NCI-H526 (cell line): ENCODE measurements around the gene MLST8.
"Not testable (repeated sequence)": the region's sequence is repeated elsewhere in the genome, so short reads cannot be mapped to it uniquely, and the experiment has no call there.

Experiments used
- DNase-seq, 2 experiments: peaks; one replicate each; lab custom pipeline; 2025; lab: John Stamatoyannopoulos, UW

Gene MLST8

GRCh38 chr16:2232094-2232990, 27.1 kb downstream of the MLST8 start:
- DNase-seq, result no peak

GRCh38 chr16:2233046-2233775, 28.0 kb downstream of the MLST8 start:
- no peak for DNase-seq

- DNase-seq, result peak in 1 of 2 experiments; percentile 46
Measured at GRCh38 chr16:2233872-2234812, 28.9 kb downstream of the MLST8 start.

GRCh38 chr16:2234813-2235170, 29.5 kb downstream of the MLST8 start:
- no peak for DNase-seq

GRCh38 chr16:2235234-2235651, 30.0 kb downstream of the MLST8 start:
- DNase-seq, result no peak

GRCh38 chr16:2235695-2236336, 30.6 kb downstream of the MLST8 start:
- DNase-seq, result no peak

GRCh38 chr16:2236337-2237101, 31.3 kb downstream of the MLST8 start, which contains the start of gene DNASE1L2:
DNASE1L2 (plus strand) TSS chr16:2236444; CDS start chr16:2236817, 373 bp downstream.
- DNase-seq, result peak in 1 of 2 experiments; percentile 44

GRCh38 chr16:2237102-2237482, 31.8 kb downstream of the MLST8 start:
- no peak for DNase-seq

GRCh38 chr16:2237493-2238149, 32.4 kb downstream of the MLST8 start:
- peak in 1 of 2 experiments; percentile 43 for DNase-seq

GRCh38 chr16:2238150-2238837, 33.0 kb downstream of the MLST8 start:
- DNase-seq, result no peak

GRCh38 chr16:2238838-2239675, 33.8 kb downstream of the MLST8 start:
- DNase-seq, result peak in 1 of 2 experiments; percentile 13

GRCh38 chr16:2240331-2240730, 35.1 kb downstream of the MLST8 start:
- DNase-seq, result not testable (repeated sequence)

GRCh38 chr16:2242598-2242997, 37.3 kb downstream of the MLST8 start:
- DNase-seq, result no peak

- DNase-seq, result peak in 1 of 2 experiments; percentile 14
Measured at GRCh38 chr16:2243031-2243528, 37.8 kb downstream of the MLST8 start.

- DNase-seq, result no peak
Measured at GRCh38 chr16:2243781-2244180, 38.5 kb downstream of the MLST8 start.

- DNase-seq, result no peak
Measured at GRCh38 chr16:2244301-2244700, 39.0 kb downstream of the MLST8 start.

- DNase-seq, result no peak
Measured at GRCh38 chr16:2244926-2245795, 39.9 kb downstream of the MLST8 start.
